HUES64 (cell line): ENCODE results near the gene AP2B1.
"Not testable (repeated sequence)": the region's sequence is repeated elsewhere in the genome, so short reads cannot be mapped to it uniquely, and the experiment has no call there.

Experiments
- H3K27ac ChIP-seq: 2 replicates; pipeline ENCODE4 v1.7.0; 2013; ENCODE audit warnings: low read depth, low read length, inconsistent platforms
- H3K27me3 ChIP-seq: 2 replicates; pipeline ENCODE4 v1.6.1; 2013; ENCODE audit warnings: mild to moderate bottlenecking, low read length; ENCODE audit not compliant: insufficient read depth
- H3K36me3 ChIP-seq: 2 replicates; pipeline ENCODE4 v1.6.1; 2013; ENCODE audit warnings: mild to moderate bottlenecking, low read length; ENCODE audit not compliant: insufficient read depth
- H3K4me1 ChIP-seq: 2 replicates; pipeline ENCODE4 v1.6.1; 2013; ENCODE audit warnings: mild to moderate bottlenecking, low read length, moderate library complexity; ENCODE audit not compliant: insufficient read depth
- H3K4me3 ChIP-seq: 2 replicates; pipeline ENCODE4 v1.5.1; 2013; ENCODE audit warnings: mild to moderate bottlenecking, low read length, moderate library complexity
- H3K9ac ChIP-seq: 2 replicates; pipeline ENCODE4 v1.6.1; 2013; ENCODE audit warnings: mild to moderate bottlenecking, low read depth, low read length
- H3K9me3 ChIP-seq: 2 replicates; pipeline ENCODE4 v1.6.1; 2013; ENCODE audit warnings: low read depth, low read length; ENCODE audit not compliant: insufficient read depth
- WGBS: fragments of 150-250, 120-280 bp; methylation state at CpG from one replicate; pipeline ENCODE4 v1.1.7; 2013; ENCODE audit warnings: missing lambda C conversion rate; 5-methylcytosine and 5-hydroxymethylcytosine counted together

The AP2B1 gene

DNA sequence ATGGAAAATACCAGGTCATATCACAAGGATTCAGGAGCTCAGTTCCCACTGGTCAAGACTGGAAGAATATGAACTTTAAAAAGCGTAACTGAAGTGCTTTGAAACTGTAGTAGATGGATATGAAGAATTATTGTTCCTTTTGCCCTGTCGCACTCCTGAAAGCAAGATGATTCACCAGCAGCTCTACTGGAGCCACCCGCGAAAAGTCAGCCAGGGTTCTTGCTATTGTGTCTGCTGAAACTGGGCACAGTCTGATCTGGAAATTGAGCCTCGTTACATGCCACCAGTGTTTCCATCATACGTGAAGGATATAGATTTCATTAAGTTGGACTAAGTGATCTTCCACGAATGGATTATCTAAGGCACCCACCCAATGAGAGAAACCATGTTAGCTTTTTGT, 16.6 kb downstream of the AP2B1 start:
- Histone ChIP-seq H3K9ac (no peak overlapping the region), H3K27ac (no peak overlapping the region), H3K9me3 (no peaks in the 10 kb centered on the region), H3K4me1 (no peaks in the 10 kb centered on the region), H3K27me3 (no peaks in the 10 kb centered on the region), H3K4me3 (no peak overlapping the region), H3K36me3 (peaks cover 95% of the 10 kb centered on the region)
- WGBS, result 93% methylated on average over 7 of the region's 7 CpGs

DNA sequence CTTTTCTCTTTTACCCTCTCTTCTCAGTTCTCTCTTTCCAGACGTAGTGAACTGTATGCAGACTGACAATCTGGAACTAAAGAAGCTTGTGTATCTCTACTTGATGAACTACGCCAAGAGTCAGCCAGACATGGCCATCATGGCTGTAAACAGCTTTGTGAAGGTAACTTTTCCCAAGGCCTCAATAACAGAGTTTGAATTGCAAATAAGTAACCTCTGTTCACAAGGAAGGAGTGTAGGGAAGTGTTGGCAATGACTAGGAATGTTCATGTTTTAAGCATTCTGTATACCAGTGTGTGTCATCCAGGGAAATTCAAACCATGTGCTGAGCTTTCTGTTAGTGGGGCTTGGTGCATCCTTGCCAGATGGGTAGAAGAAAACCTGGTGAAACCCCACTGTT, 18.6 kb downstream of the AP2B1 start:
- no peak overlapping the region for H3K27ac ChIP-seq
- 92% methylated on average over 2 of the region's 2 CpGs for WGBS
- H3K36me3 ChIP-seq, result peaks cover 92% of the 10 kb centered on the region
- H3K4me1 ChIP-seq, result no peaks in the 10 kb centered on the region
- no peak overlapping the region for H3K9ac ChIP-seq
- no peaks in the 10 kb centered on the region for H3K9me3 ChIP-seq
- H3K27me3 ChIP-seq, result no peaks in the 10 kb centered on the region
- H3K4me3 ChIP-seq, result no peak overlapping the region

DNA sequence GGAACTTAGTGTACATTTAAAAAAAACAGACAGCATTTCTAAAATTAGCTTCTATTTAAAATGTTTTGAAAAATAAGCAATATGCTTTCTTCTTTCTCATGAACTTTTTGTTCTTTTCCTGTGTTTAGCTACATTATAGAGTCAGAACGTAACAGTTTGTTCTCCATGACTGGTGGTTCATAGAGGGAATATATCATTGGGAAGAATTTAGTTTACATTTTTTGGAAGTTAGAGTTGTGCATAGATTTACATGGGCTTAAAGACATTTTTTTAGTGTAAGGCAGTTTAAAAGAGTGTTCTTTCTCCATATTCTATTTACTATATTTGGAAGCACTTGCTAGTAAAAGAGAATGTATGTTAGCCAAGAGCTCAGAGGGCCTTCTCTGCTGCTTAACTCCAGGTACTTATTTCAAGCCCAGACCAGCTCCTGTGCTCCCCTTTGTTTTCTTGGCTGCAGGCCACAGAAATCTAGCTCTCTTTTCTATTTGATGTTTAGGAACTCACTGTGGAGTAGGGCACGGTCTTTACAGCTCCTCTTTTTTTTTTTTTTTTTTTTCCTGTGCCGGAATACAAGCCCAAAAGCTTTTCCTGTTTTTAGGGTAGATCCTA, 20.2 kb downstream of the AP2B1 start:
- 96% methylated on average over 3 of the region's 3 CpGs for WGBS
- no peak overlapping the region for H3K27ac ChIP-seq
- no peaks in the 10 kb centered on the region for H3K9me3 ChIP-seq
- no peak overlapping the region for H3K4me3 ChIP-seq
- peaks cover 92% of the 10 kb centered on the region for H3K36me3 ChIP-seq
- no peak overlapping the region for H3K9ac ChIP-seq
- H3K4me1 ChIP-seq, result no peaks in the 10 kb centered on the region
- no peaks in the 10 kb centered on the region for H3K27me3 ChIP-seq

DNA sequence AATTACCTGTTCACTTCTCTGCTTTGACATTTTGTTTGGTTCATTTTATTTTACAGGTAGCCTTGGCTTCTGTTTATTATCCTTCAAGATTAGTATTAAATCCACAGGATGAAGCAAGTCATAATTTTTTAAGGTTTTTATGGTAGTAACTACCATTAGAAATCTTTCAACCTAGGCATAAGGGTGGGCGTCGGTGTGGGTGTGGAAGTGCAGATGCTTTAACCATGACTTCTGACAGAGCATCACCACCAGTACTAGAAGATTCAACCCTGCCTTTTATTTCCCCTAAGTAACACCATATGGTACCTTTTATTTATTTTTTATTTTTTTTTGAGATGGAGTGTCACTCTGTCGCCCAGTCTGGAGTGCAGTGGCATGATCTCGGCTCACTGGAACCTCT, 22.7 kb downstream of the AP2B1 start:
- Histone ChIP-seq H3K27me3 (no peaks in the 10 kb centered on the region), H3K27ac (no peak overlapping the region), H3K4me3 (no peak overlapping the region), H3K4me1 (no peaks in the 10 kb centered on the region), H3K36me3 (peaks cover 91% of the 10 kb centered on the region), H3K9ac (no peak overlapping the region), H3K9me3 (no peaks in the 10 kb centered on the region)
- 96% methylated on average over 4 of the region's 4 CpGs for WGBS

DNA sequence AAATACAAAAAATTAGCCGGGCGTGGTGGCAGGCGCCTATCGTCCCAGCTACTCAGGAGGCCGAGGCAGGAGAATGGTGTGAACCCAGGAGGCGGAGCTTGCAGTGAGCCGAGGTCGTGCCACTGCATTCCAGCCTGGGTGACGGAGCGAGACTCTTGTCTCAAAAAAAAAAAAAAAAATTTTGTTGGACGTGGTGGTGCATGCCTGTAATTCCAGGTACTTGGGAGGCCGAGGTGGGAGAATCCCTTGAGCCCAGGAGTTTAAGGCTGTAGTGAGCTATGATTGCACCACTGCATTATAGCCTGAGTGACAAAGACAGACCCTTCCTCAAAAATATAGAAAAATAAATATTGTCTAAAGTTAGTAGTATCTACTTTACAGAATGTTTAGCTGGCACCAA, 23.6 kb downstream of the AP2B1 start:
- 91% methylated on average over 12 of the region's 12 CpGs for WGBS
- H3K9me3 ChIP-seq, H3K9ac ChIP-seq, H3K27me3 ChIP-seq, H3K4me3 ChIP-seq, H3K4me1 ChIP-seq, H3K27ac ChIP-seq: not testable (repeated sequence)
- H3K36me3 ChIP-seq, result peaks cover 94% of the 10 kb centered on the region

DNA sequence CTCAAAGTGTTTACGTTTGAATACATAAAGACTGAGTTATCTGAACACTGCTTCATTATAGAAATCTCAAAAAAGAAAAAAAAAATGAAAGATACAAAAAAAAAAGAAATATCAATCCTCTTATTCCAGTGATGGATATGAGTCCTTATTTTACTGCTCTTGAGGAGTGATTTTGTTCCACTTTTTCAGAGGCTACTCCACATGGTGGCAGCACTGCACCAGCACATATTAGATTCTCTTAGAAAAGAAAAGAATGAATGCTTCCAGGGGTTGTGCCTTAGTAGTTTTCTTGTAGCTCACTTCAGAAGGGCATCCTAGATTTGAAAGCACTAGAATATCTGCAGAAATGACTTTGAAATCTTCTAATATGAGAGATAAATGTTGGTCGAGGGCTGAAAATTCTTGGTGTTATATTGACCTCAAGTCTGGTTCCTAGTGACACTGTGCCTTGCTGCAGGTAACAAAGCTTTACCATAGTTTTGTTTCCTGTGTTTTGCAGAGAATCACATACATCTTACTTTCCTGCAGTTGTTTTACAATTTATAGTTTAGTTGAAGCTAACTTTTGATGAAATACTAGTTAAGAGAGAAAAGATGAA, 25.9 kb downstream of the AP2B1 start:
- Histone ChIP-seq H3K27ac (no peak overlapping the region), H3K9me3 (no peaks in the 10 kb centered on the region), H3K27me3 (no peaks in the 10 kb centered on the region), H3K4me1 (no peaks in the 10 kb centered on the region), H3K9ac (no peak overlapping the region), H3K4me3 (no peak overlapping the region), H3K36me3 (peaks cover 76% of the 10 kb centered on the region)
- WGBS, result 71% methylated on average over 2 of the region's 2 CpGs

DNA sequence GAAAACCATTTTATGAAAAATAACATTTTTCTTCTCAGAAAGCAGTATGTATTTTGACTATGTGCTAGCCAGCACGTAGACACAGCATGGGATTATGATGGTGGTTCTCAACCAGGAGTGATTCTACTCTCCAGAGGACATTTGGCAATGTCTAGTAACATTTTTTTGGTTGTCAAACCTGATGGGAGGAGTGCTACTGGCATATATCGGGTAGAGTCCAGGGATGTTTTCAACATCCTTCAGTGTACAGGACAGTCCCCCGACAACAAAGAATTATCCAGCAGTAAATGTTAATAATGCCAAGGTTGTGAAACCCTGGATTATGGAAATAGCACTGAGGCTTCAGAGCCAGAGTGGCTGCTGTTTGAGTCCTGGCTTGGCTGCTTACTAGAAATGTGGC, 27.7 kb downstream of the AP2B1 start:
- 94% methylated on average over 3 of the region's 3 CpGs for WGBS
- Histone ChIP-seq H3K36me3 (peaks cover 76% of the 10 kb centered on the region), H3K9me3 (no peaks in the 10 kb centered on the region)

DNA sequence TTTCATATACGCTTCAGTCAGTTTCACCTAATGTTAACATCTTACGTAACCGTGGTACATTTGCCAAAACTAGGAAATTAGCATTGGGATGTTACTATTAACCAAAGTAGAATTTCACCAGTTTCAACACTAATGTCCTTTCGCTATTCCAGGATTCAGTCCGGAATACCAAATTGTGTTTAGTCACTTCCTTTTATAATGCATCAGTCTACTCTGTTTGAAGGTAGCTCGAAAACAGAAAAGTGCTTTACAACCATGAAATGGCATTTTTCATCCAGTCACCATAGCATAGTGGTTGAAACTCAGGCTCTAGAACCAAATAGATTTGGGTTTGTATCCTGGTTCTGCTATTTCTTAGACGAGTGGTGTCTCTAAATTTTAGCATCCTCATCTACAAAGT, 29.4 kb downstream of the AP2B1 start:
- Histone ChIP-seq H3K9ac (no peak overlapping the region), H3K4me3 (no peak overlapping the region)

More for the DNA sequence above, 27.7 kb downstream of the AP2B1 start:
- Histone ChIP-seq H3K9ac (no peak overlapping the region), H3K27me3 (no peaks in the 10 kb centered on the region), H3K4me1 (no peaks in the 10 kb centered on the region), H3K4me3 (no peak overlapping the region), H3K27ac (no peak overlapping the region)

DNA sequence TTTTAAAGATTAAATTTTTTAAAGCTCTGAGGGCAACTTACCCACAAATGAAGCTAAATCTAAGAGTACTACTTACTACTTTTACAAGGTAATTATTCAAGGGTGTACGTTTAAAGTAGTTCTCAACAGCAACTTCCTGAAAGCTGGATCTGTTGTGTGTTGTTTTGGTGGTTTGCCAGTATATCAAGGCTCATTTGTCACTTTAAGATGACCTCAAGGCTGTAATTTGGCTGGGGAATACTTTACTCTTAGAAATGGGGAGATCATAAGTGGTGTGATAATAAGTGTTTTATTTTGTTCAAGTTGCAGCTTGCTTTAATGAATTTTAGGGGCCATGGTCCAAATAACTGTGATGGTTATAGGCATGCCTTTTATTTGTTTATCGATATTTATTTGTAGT, 30.4 kb downstream of the AP2B1 start:
- WGBS, result 91% methylated on average over 1 of the region's 2 CpGs

More for the DNA sequence above, 29.4 kb downstream of the AP2B1 start:
- no peaks in the 10 kb centered on the region for H3K27me3 ChIP-seq
- WGBS, result 99% methylated on average over 6 of the region's 7 CpGs
- peaks cover 73% of the 10 kb centered on the region for H3K36me3 ChIP-seq
- no peaks in the 10 kb centered on the region for H3K9me3 ChIP-seq
- H3K4me1 ChIP-seq, result no peaks in the 10 kb centered on the region
- no peak overlapping the region for H3K27ac ChIP-seq

DNA sequence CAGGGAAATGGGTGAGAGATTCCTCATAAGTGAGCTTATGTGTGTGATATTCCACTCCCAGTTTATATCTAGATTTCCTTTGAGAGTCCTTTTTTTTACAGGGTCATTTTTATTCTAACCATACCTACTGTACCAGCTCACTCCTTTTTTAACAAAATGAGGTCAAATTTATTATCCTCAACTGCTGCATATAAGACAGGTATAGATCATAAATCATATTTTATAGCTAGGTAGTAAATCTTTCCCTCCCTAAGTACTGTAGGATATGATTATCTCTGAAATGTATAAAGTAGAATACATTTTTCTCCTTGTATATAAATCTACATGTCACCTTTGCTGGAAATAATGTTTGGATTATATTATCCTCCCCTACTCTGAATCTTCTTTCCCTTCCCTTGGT, 31.5 kb downstream of the AP2B1 start:
- Histone ChIP-seq H3K27me3 (no peaks in the 10 kb centered on the region), H3K27ac (no peak overlapping the region), H3K9ac (no peak overlapping the region), H3K36me3 (peaks cover 71% of the 10 kb centered on the region), H3K4me3 (no peak overlapping the region), H3K4me1 (no peaks in the 10 kb centered on the region), H3K9me3 (no peaks in the 10 kb centered on the region)

More for the DNA sequence above, 30.4 kb downstream of the AP2B1 start:
- Histone ChIP-seq H3K27me3 (no peaks in the 10 kb centered on the region), H3K4me3 (no peak overlapping the region), H3K27ac (no peak overlapping the region), H3K4me1 (no peaks in the 10 kb centered on the region), H3K36me3 (peaks cover 72% of the 10 kb centered on the region), H3K9me3 (no peaks in the 10 kb centered on the region), H3K9ac (no peak overlapping the region)

DNA sequence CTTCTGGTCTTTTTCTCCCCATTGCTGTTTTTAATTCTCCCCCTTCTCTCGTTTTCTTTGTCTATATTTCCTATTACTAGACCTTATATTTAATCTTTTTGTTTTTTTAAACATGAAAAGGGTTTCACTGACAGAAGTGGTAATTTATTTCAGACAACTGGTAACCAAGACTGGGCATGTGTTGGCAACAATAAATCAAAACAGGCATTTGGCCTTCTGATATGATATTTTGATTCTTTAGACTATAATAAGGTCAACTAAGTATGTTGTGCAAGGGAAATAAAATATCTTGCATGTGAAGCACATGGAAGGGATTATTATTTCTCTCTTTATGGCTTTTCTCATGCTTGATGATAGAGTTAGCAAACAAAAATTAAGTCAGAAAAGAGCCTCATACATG, 34.6 kb downstream of the AP2B1 start:
- no peak overlapping the region for H3K27ac ChIP-seq
- no peak overlapping the region for H3K9ac ChIP-seq
- no peaks in the 10 kb centered on the region for H3K27me3 ChIP-seq
- no peak overlapping the region for H3K4me3 ChIP-seq
- no peaks in the 10 kb centered on the region for H3K9me3 ChIP-seq
- no peaks in the 10 kb centered on the region for H3K4me1 ChIP-seq
- H3K36me3 ChIP-seq, result peaks cover 78% of the 10 kb centered on the region
- WGBS, result no CpG with 5 or more reads among the region's 1 CpG

DNA sequence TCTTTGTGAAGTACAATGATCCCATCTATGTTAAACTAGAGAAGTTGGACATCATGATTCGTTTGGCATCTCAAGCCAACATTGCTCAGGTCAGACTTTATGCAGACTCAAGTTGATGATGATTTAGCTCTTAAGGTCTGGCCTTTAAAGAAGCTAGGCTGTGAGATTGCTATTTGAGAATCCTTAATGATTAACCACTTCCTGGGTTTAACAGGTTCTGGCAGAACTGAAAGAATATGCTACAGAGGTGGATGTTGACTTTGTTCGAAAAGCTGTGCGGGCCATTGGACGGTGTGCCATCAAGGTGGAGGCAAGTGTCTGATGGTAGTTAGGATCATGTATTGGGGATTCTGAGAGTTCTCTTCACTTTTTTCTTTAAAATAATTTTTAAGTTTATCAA, 40.3 kb downstream of the AP2B1 start:
- Histone ChIP-seq H3K9me3 (no peaks in the 10 kb centered on the region), H3K4me3 (no peak overlapping the region), H3K27me3 (no peaks in the 10 kb centered on the region), H3K9ac (no peak overlapping the region), H3K36me3 (peaks cover 95% of the 10 kb centered on the region), H3K4me1 (no peaks in the 10 kb centered on the region), H3K27ac (no peak overlapping the region)
- 92% methylated on average over 4 of the region's 4 CpGs for WGBS
